ENCODE data around the gene ALK.

ALK gene

DNA sequence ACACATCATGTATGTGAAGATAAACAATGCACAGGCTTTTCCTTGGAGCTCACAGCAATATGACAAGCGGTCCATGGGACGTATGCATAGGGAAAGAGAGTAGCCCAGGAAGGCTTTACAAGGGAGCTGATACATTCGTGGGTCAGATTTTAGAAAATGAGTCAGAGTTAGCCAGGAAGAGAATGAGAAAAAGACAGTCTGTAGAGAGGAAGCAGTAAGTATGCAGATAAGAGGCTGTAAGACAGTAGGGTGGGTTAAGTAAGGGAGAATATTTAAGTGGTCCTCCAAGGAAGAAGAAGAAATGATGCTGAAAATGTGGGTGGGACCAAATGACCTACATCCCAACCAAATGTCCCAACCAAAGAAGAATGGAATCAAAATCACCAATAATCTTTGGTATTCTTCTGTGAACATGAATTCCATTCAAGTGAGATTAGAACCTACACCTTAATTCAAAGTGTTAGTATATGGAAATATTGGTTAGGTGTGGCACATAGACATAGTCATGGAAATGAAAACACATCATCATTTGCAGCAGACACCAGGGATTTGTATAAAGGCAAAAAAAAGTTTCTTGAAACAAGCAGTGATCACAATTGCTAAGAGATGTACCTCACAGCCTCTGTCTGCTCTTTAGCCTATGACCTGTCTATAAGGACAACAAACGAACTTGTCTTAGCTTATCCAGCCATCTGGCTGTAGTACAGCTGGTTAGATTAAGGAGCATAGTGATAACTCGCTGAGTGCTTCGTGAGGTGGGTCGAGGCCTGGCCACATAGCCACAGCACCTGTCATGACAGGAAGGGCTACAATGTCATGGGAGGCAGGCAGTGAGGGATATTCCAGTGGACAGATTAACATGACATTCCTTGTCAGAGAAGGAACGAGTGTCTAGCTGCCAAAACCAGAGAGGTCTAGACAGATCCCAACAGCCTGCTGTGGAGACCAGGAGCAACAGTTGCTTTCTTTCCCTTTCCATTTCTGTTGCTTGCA lies 133.6 kb downstream of the ALK start:
- Histone ChIP-seq H3K4me3 (no peak overlapping the region), H3K27ac (no peak overlapping the region)
- no peak for DNase-seq (ENCODE audit: low spot score)
- TF ChIP-seq, protein P1, sequence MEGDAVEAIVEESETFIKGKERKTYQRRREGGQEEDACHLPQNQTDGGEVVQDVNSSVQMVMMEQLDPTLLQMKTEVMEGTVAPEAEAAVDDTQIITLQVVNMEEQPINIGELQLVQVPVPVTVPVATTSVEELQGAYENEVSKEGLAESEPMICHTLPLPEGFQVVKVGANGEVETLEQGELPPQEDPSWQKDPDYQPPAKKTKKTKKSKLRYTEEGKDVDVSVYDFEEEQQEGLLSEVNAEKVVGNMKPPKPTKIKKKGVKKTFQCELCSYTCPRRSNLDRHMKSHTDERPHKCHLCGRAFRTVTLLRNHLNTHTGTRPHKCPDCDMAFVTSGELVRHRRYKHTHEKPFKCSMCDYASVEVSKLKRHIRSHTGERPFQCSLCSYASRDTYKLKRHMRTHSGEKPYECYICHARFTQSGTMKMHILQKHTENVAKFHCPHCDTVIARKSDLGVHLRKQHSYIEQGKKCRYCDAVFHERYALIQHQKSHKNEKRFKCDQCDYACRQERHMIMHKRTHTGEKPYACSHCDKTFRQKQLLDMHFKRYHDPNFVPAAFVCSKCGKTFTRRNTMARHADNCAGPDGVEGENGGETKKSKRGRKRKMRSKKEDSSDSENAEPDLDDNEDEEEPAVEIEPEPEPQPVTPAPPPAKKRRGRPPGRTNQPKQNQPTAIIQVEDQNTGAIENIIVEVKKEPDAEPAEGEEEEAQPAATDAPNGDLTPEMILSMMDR (IDR thresholded peaks at IDR 0.05): no peak

DNA sequence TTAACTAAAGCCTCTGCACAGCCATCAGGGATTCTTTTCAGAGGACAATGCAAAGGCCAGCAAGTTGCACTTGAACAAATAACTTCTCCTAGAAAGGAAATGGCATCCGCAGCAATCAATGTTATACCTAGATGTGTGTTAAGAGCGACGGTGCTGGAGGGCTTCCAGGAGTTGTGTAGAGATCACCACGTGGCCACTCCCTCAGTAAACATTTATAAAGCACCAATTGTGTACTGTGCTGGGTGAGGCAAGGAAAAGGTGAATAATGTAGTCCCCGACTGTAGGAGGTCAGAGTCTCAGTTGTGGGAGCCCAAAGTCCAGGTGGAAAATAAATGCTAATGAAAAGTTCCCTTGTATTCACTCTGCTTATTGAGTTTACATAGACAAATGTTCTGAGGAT lies 135.0 kb downstream of the ALK start:
- Histone ChIP-seq H3K27ac (no peak overlapping the region), H3K4me3 (no peak overlapping the region)
- DNase-seq (ENCODE audit: low spot score): no peak
- TF ChIP-seq, protein P1 (IDR thresholded peaks at IDR 0.05): no peak

- TF ChIP-seq, protein P1 (IDR thresholded peaks at IDR 0.05): no peak
- Histone ChIP-seq H3K4me3 (no peak overlapping the region), H3K27ac (no peak overlapping the region)
- DNase-seq (ENCODE audit: low spot score): no peak
These were observed 137.7 kb downstream of the ALK start for GRCh38 chr2:29783666-29784065.

GRCh38 chr2:29782549-29783458 lies 138.6 kb downstream of the ALK start:
- no peak for DNase-seq (ENCODE audit: low spot score)
- TF ChIP-seq, protein P1 (IDR thresholded peaks at IDR 0.05): no peak
- no peak overlapping the region for H3K27ac ChIP-seq
- no peak overlapping the region for H3K4me3 ChIP-seq

- H3K27ac ChIP-seq: no peak overlapping the region
- DNase-seq (ENCODE audit: low spot score): no peak
- no peak overlapping the region for H3K4me3 ChIP-seq
- TF ChIP-seq, protein P1 (IDR thresholded peaks at IDR 0.05): no peak
These were observed 139.3 kb downstream of the ALK start for GRCh38 chr2:29782087-29782486.

GRCh38 chr2:29780906-29781305 lies 140.5 kb downstream of the ALK start:
- no peak for DNase-seq (ENCODE audit: low spot score)
- Histone ChIP-seq H3K4me3 (no peak overlapping the region), H3K27ac (no peak overlapping the region)
- TF ChIP-seq, protein P1 (IDR thresholded peaks at IDR 0.05): no peak
